ENCODE data around the gene SDS.

DNA sequence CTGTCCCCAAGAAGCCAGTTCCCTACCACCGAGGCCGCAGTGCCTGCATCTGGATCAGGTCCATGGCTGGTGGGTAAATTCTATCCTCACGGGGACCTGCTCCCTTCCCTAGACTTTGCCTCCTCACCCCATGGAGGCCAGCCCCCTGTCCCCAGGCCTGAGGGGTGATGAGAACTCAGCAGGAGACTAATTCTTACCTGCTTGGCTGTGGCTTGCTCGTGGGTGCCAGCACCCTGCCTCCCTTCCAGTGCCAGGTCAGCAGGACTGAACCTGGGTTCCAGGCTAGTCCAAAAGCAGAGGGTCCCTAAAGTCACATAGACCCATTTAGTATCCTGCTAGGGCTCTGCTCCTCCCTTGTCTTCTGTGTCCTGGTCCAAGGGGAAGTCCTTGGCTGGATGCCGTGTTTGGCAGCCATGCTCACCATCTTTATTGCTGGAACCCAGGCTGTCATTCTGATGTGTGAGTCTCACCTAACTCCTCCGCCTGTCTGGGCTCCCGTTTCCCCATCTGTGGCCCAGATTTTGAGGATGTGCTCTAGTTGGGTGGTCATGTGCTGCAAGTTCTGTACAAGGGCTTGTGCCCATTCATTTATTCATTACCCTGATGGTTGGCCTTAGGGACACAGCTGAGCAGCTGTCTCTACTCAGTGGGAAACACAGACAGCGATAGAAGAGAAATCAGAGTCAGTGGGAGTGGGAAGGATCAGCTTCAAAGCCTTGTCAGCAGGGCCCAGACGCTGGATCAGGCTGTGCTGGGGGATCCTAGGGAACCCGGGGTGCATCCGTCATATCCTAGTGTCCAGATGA is 44.4 kb downstream of the SDS start:
- TF ChIP-seq CTCF (IDR thresholded peaks at IDR 0.05) (no peak), EP300 (IDR thresholded peaks at IDR 0.05) (no peak), POLR2A (IDR thresholded peaks at IDR 0.05) (no peak)
